ENCODE measurements around the gene PCDHAC1.

Gene PCDHAC1

DNA sequence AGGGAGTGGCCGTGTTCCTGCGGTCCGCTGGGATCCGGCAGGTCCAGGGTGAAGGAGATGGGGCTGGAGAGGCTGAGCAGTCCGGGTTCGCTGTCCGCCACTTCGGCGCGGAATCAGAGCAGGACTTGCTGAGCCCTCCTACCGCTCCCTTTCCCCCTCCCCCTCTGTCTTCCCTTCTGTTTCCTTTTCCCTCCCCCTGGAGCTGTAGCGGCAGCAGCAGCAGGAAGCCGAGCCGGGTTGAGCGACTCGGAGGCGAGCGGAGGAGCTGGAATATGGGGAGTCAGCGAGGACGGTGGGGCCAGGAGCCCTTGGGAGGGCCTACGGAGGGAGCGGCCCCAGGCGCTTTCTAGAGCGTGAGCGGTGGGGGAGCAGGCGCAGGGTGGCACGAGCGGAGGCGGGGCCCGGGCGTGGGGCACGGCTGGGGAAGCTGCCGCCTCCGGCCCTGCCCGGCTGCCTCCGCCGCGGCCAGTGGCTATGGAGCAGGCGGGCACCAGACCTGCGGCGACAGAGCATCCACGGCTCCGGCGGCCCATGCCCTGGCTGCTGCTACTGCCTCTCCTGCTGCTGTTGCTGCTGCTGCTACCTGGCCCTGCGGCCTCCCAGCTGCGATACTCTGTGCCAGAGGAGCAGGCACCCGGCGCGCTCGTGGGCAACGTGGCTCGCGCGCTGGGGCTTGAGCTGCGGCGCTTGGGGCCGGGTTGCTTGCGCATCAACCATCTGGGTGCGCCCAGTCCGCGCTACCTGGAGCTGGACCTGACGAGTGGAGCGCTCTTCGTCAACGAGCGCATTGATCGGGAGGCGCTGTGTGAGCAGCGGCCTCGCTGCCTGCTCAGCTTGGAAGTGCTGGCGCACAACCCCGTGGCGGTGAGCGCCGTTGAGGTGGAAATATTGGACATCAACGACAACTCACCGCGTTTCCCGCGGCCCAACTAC, 40.5 kb downstream of the PCDHAC1 start, which contains the start of gene PCDHAC2:
Gene PCDHAC2, plus strand, starts transcription at position 184 of the 933 bp plus-strand sequence. Its CDS starts 291 bp downstream, at position 475.
- TF ChIP-seq POU2F2 (IDR thresholded peaks at IDR 0.05; ENCODE audit: low read depth, low read length) (no peak), POLR2A (IDR thresholded peaks at IDR 0.05; ENCODE audit: low read depth, low read length) (no peak), TAF1 (IDR thresholded peaks at IDR 0.05; ENCODE audit: low read depth, low read length) (no peak), POLR2AphosphoS5 (IDR thresholded peaks at IDR 0.05; ENCODE audit: low read depth, low read length) (no peak), SPI1 (IDR thresholded peaks at IDR 0.05; ENCODE audit: low read depth, low read length) (no peak)
- no peak for FAIRE-seq
- no peak for DNase-seq (ENCODE audit: insufficient read length, low spot score)

DNA sequence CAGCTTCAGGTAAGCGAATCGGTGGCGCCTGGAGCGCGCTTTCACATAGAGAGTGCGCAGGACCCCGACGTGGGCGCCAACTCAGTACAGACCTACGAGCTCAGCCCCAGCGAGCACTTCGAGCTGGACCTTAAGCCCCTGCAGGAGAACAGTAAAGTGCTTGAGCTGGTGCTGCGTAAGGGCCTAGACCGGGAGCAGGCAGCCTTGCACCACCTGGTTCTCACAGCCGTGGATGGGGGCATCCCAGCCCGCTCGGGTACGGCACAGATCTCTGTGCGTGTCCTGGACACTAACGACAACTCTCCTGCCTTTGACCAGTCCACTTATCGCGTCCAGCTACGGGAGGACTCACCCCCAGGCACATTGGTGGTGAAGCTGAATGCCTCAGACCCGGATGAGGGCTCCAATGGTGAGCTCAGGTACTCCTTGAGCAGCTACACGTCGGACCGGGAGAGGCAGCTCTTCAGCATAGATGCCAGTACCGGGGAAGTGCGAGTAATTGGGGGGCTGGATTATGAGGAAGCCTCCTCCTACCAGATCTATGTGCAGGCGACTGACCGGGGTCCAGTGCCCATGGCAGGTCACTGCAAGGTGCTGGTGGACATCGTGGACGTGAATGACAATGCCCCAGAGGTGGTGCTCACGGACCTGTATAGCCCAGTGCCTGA, 41.3 kb downstream of the PCDHAC1 start:
- no peak for FAIRE-seq
- no peak for DNase-seq (ENCODE audit: insufficient read length, low spot score)

DNA sequence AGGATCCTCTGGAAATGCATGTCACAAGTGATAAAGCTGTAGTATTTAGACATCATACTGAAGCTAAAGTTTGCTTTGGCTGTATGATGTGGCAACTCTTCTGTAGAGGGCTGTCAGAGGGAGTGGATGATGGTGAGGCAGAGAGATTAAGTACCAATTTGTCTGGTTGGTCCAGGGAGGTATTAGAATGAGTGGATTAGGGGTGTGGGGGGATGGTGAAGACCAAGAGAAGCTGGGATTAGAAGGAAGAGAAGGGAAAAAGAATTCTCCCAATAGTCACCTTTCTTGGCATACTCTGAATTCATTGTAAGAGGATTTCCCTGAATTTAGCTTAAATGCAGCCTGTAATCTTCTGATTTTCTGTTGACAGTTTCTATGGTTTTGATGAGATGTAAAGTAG, 43.8 kb downstream of the PCDHAC1 start:
- no peak for TF ChIP-seq POLR2AphosphoS5 (IDR thresholded peaks at IDR 0.05; ENCODE audit: low read depth, low read length)
- no peak for TF ChIP-seq PAX5 (IDR thresholded peaks at IDR 0.05; ENCODE audit: insufficient read depth, low read length, severe bottlenecking)
- TF ChIP-seq POLR2A (IDR thresholded peaks at IDR 0.05; ENCODE audit: low read depth, low read length): no peak
- no peak for TF ChIP-seq TAF1 (IDR thresholded peaks at IDR 0.05; ENCODE audit: low read depth, low read length)
- no peak for TF ChIP-seq SPI1 (IDR thresholded peaks at IDR 0.05; ENCODE audit: low read depth, low read length)
- TF ChIP-seq POU2F2 (IDR thresholded peaks at IDR 0.05; ENCODE audit: low read depth, low read length): no peak
- FAIRE-seq (no peak), DNase-seq (ENCODE audit: insufficient read length, low spot score) (no peak)

More for the DNA sequence above, 41.3 kb downstream of the PCDHAC1 start:
- TF ChIP-seq PAX5 (IDR thresholded peaks at IDR 0.05; ENCODE audit: insufficient read depth, low read length, severe bottlenecking): no peak
- no peak for TF ChIP-seq TAF1 (IDR thresholded peaks at IDR 0.05; ENCODE audit: low read depth, low read length)
- no peak for TF ChIP-seq POLR2AphosphoS5 (IDR thresholded peaks at IDR 0.05; ENCODE audit: low read depth, low read length)
- no peak for TF ChIP-seq POLR2A (IDR thresholded peaks at IDR 0.05; ENCODE audit: low read depth, low read length)
- TF ChIP-seq SPI1 (IDR thresholded peaks at IDR 0.05; ENCODE audit: low read depth, low read length): no peak
- TF ChIP-seq POU2F2 (IDR thresholded peaks at IDR 0.05; ENCODE audit: low read depth, low read length): no peak

- no peak for DNase-seq (ENCODE audit: insufficient read length, low spot score)
- TF ChIP-seq POLR2A (IDR thresholded peaks at IDR 0.05; ENCODE audit: low read depth, low read length) (no peak), PAX5 (IDR thresholded peaks at IDR 0.05; ENCODE audit: insufficient read depth, low read length, severe bottlenecking) (no peak), TAF1 (IDR thresholded peaks at IDR 0.05; ENCODE audit: low read depth, low read length) (no peak), SPI1 (IDR thresholded peaks at IDR 0.05; ENCODE audit: low read depth, low read length) (no peak), POLR2AphosphoS5 (IDR thresholded peaks at IDR 0.05; ENCODE audit: low read depth, low read length) (no peak), POU2F2 (IDR thresholded peaks at IDR 0.05; ENCODE audit: low read depth, low read length) (no peak)
- no peak for FAIRE-seq
Observed at GRCh38 chr5:140973550-140973949, 47.5 kb downstream of the PCDHAC1 start.

DNA sequence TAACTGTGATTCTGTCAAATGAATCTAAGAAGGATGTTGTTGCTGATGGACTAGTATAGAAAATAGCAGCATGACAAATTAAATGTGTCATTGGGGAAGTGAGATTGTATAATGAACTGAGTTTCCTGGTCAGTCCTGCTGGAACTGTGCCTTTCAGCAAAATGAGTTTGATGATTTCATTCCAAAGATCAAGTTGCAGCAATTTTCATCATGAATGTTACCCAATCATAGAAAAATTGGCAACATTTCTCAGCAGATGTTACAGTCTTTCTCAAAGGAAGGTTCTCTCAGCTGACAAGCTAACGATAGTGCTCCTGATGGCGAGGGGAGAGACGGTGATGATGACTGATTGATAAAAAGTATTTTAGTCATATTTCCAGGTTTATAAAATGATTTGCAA, 50.9 kb downstream of the PCDHAC1 start:
- no peak for TF ChIP-seq TAF1 (IDR thresholded peaks at IDR 0.05; ENCODE audit: low read depth, low read length)
- TF ChIP-seq POLR2A (IDR thresholded peaks at IDR 0.05; ENCODE audit: low read depth, low read length): no peak
- no peak for TF ChIP-seq SPI1 (IDR thresholded peaks at IDR 0.05; ENCODE audit: low read depth, low read length)
- no peak for TF ChIP-seq POU2F2 (IDR thresholded peaks at IDR 0.05; ENCODE audit: low read depth, low read length)
- no peak for TF ChIP-seq PAX5 (IDR thresholded peaks at IDR 0.05; ENCODE audit: insufficient read depth, low read length, severe bottlenecking)
- TF ChIP-seq POLR2AphosphoS5 (IDR thresholded peaks at IDR 0.05; ENCODE audit: low read depth, low read length): no peak
- FAIRE-seq (no peak), DNase-seq (ENCODE audit: insufficient read length, low spot score) (no peak)

- TF ChIP-seq SPI1 (IDR thresholded peaks at IDR 0.05; ENCODE audit: low read depth, low read length) (no peak), TAF1 (IDR thresholded peaks at IDR 0.05; ENCODE audit: low read depth, low read length) (no peak), PAX5 (IDR thresholded peaks at IDR 0.05; ENCODE audit: insufficient read depth, low read length, severe bottlenecking) (no peak), POLR2A (IDR thresholded peaks at IDR 0.05; ENCODE audit: low read depth, low read length) (no peak), POU2F2 (IDR thresholded peaks at IDR 0.05; ENCODE audit: low read depth, low read length) (no peak), POLR2AphosphoS5 (IDR thresholded peaks at IDR 0.05; ENCODE audit: low read depth, low read length) (no peak)
- FAIRE-seq: no peak
- DNase-seq (ENCODE audit: insufficient read length, low spot score): no peak
Observed at GRCh38 chr5:140978260-140978659, 52.2 kb downstream of the PCDHAC1 start.

- FAIRE-seq (no peak), DNase-seq (ENCODE audit: insufficient read length, low spot score) (no peak)
- TF ChIP-seq SPI1 (IDR thresholded peaks at IDR 0.05; ENCODE audit: low read depth, low read length) (no peak), TAF1 (IDR thresholded peaks at IDR 0.05; ENCODE audit: low read depth, low read length) (no peak), PAX5 (IDR thresholded peaks at IDR 0.05; ENCODE audit: insufficient read depth, low read length, severe bottlenecking) (no peak)
Observed at GRCh38 chr5:140978983-140979382, 52.9 kb downstream of the PCDHAC1 start.
